ENCODE data around the gene POLR1G. TPM values are rescaled to one million over a fixed set of nuclear protein-coding genes. Genes with fewer than 3 reads are reported as not detected.

Gene POLR1G
- total and polyA plus RNA-seq, 4 donors, result 1.1 to 2.4 (median 1.9) TPM

DNA sequence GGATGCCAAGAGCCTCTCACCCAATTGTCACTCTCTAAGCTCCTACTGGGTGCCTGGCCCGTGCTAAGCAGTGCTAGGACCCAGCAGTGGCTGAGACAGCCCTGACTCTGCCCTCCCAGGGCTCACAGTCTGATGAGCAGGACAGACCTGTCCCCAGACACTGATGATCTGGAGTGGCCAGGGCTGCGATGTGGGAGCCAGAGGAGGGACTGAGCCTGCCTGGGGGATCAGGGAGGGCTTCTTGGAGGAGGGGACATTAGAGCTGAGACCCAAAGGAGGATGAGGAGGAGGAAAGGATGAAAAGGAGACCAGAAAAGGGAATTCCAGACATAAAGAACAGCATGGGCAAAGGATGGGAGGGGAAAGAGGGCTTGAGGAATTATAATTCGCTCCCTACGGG lies 10.7 kb downstream of the POLR1G start (continued):
- no peak for TF ChIP-seq GABPA (IDR thresholded peaks at IDR 0.05 in 1 of 2, conservative IDR thresholded peaks at IDR 0.05 in 1 of 2)
- TF ChIP-seq EGR1 (IDR thresholded peaks at IDR 0.05; ENCODE audit: low read depth in 2 of 2), result no peak

GRCh38 chr19:45418802-45419201 lies 12.4 kb downstream of the POLR1G start:
- 81% methylated on average over 9 of the region's 9 CpGs for WGBS
- TF ChIP-seq YY1 (IDR thresholded peaks at IDR 0.05) (no peak), NR2F2 (IDR thresholded peaks at IDR 0.05) (no peak), REST (IDR thresholded peaks at IDR 0.05) (no peak), RXRA (IDR thresholded peaks at IDR 0.05) (no peak), ATF3 (IDR thresholded peaks at IDR 0.05) (no peak), TAF1 (conservative IDR thresholded peaks at IDR 0.05) (no peak), GABPA (IDR thresholded peaks at IDR 0.05 in 1 of 2, conservative IDR thresholded peaks at IDR 0.05 in 1 of 2) (no peak), SP1 (IDR thresholded peaks at IDR 0.05) (no peak), ZBTB33 (IDR thresholded peaks at IDR 0.05) (no peak), FOXA2 (IDR thresholded peaks at IDR 0.05) (no peak), FOXA1 (IDR thresholded peaks at IDR 0.05) (no peak), RAD21 (IDR thresholded peaks at IDR 0.05) (no peak), JUND (IDR thresholded peaks at IDR 0.05) (no peak), CTCF (IDR thresholded peaks at IDR 0.05; ENCODE audit: low read depth, low read length, missing input control) (no peak), HNF4A (conservative IDR thresholded peaks at IDR 0.05) (no peak), EGR1 (IDR thresholded peaks at IDR 0.05; ENCODE audit: low read depth in 2 of 2) (no peak), HNF4G (IDR thresholded peaks at IDR 0.05) (no peak)
- TF ChIP-seq, protein P1, sequence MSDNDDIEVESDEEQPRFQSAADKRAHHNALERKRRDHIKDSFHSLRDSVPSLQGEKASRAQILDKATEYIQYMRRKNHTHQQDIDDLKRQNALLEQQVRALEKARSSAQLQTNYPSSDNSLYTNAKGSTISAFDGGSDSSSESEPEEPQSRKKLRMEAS (IDR thresholded peaks at IDR 0.05), result no peak
- Histone ChIP-seq H3K4me3 (ENCODE audit: low read depth in 1 of 3, low read length in 3 of 3) (no peak overlapping the region), H3K36me3 (ENCODE audit: control insufficient read depth in 4 of 4, insufficient read depth in 3 of 4, low read depth in 1 of 4, low read length in 3 of 4) (peaks cover 3 to 28% (median 12%) of the 10 kb centered on the region in 4 donors), H3K9ac (ENCODE audit: low read depth in 1 of 2, low read length in 2 of 2) (no peak overlapping the region), H3K4me1 (ENCODE audit: control insufficient read depth in 4 of 4, insufficient read depth in 4 of 4, low read length in 3 of 4) (peaks cover 3 to 11% (median 5%) of the 10 kb centered on the region in 4 donors), H3K9me3 (ENCODE audit: control insufficient read depth in 4 of 4, low read length in 3 of 4) (no peaks in the 10 kb centered on the region), H3K27ac (ENCODE audit: low read depth in 1 of 2, low read length in 2 of 2) (no peak overlapping the region), H3K27me3 (ENCODE audit: control insufficient read depth in 4 of 4, insufficient read depth in 4 of 4, low read length in 3 of 4) (no peaks in the 10 kb centered on the region)
- no peak for DNase-seq (ENCODE audit: low spot score)
